HG03439 (cell line): Measurements from ENCODE around the gene LRRC73.

Source experiments
- ATAC-seq: cut with Tn5 transposase; IDR thresholded peaks from one replicate; pipeline ENCODE4 v1.9.1; 2021; ENCODE audit warnings: mild to moderate bottlenecking, moderate library complexity; ENCODE audit not compliant: unreplicated experiment

LRRC73 gene

DNA sequence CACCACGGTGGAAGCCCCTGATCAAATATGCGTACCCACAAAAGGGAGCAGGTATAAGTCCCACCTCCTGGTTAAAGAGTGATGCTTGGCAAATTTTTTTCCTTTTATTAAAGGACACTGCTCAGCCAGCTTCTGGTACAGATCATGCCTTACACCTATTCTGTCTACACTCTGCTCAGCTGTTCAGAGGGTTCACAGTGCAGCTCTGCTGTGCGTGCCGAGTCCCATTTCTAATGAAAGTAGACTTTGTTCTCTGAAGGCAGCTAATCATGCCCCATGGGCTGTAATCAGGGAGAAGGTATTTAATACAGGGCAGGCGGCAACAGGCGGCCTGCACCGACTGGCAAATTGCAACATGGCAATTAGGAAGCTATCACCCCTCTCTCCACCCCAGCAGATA is 16.3 kb downstream of the LRRC73 start:
- no peak for ATAC-seq

DNA sequence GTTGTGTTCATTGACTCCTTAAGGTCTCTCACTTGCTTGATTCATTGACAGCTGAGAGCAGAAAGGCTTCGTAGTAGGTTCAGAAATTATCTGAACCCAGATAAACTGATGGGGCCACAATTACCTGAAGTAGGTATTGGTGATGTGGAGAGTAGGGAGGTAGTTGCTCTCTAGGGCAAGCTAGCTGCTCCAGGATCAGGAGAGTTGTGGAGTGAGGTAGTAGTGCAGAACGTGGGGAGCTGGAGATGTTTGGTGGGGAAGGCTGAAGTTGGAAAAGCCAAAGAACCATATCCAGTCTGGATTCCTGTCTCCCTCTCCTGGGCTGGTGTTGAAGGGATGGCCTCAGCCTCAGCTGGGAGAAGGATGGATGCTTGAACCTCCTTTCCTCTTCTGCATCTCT is 16.9 kb downstream of the LRRC73 start:
- ATAC-seq, result no peak

DNA sequence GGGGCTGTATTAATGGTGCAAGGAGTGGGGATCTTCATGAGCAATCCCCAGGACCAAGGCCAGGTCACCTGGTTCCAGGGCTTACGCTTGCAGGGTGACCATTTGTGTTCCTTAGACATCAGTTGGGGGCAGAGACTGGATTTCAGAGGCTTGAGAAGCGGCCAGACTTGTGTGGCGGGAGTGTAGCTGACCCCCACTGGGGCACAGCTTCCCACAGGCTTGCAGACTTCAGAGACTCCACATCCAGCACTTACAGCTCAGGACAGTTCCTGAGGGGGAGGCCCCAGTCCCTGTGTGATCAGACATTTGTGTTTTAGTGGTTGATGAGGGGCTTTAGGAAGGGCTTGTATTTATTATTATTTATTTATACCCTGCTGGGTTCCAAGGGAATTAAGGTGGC is 17.5 kb downstream of the LRRC73 start:
- no peak for ATAC-seq

DNA sequence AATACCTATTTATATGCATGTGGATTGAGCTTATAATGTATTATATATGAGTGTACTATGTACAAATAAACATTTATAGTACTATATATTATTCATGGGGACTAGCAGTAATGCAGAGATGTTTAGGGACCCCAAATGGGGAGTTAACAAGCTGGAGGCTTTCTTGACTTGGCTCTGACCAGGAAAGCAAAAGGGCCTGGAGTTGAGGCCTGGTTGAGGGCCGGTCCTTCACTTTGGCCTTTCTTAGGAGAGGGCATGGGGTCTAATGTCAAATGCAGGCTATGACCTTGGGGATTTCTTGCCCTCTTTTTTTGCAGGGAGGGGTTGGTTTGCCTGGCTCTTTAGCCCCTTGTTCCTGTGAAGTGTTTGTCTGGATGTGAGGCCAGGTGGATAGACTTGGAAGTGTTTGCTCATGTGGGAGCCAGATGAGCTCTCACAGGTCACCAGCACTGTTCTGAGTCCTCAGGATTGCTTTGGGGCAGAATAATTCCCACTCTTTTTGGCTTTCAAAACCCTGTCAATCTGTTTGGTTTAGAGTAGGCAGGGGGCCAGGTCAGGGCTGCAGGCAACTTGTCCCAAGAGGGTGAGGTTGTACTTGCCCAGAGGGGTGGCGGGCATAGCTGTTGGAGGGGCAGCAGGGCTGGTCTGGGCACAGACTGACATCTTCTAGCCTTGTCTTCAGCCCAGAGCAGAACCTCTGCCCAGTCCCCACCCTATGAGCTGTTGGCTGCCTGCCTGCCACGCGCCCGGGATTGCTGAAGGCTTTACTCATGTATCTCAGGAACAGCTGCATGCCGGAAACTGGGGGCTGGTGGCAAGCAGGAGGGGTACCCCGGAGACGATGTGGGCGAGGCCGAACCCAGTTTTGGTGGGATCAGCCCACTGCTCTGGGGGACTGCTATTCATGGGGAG is 18.1 kb downstream of the LRRC73 start:
- no peak for ATAC-seq

DNA sequence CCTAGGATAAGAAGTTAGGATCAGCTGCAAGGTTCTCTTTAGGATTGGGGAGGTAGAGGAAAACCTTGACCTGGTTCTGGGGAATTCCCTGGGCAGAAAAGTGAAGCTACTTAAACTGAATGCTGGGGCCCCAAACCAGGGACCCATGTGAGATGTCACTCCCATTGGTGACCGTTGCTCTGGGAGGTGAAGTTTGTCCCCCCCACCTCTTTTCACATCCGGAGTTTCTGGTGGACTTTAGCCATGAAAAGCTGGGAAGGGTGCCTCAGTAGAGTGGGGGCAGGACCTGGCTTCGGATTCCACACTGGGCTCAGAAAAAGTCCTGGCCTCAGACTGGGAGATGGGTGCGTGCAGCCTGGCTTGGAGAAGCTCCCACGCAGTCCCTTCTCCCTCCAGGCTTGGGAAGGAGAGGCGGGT is 19.6 kb downstream of the LRRC73 start:
- ATAC-seq, result no peak

DNA sequence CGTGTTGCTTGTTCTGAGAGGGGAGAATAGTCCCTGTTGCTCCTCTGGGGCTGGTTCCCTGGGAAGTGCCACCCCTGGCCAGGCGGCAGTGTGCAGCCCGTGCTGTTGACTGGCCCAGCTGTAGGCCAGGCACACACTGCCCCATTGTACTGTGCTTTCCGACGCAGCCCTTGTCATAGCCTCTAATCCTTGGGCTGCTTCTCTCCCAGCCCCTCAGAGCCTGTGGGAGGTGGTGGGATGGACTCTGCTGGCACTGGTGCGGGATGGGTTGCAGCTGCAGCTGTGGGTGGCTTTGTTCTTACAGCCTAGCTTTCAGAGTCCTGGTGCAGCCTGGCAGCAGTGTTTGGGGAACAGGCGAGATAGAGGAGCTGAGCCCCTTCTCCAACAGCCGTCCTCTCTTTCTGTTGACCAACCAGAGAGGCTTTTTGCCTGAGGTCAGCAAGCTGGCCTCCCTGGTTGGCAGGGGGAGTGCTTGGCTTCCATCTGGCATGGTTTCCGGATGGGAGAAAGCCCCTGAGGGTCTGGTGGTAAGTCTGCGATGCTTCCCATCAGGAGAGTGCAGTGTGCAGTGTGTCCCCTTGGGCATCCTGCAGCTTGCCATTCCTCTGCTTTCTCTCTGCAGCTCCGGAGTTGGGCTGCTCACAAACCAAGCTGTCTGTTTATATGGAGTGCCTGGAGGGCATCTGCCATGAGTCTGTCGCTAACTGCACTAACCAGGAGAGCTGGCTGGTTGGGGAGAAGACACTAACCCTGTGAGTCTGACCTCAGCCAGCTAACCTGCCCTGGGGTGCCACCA is 20.7 kb downstream of the LRRC73 start:
- ATAC-seq, result no peak

DNA sequence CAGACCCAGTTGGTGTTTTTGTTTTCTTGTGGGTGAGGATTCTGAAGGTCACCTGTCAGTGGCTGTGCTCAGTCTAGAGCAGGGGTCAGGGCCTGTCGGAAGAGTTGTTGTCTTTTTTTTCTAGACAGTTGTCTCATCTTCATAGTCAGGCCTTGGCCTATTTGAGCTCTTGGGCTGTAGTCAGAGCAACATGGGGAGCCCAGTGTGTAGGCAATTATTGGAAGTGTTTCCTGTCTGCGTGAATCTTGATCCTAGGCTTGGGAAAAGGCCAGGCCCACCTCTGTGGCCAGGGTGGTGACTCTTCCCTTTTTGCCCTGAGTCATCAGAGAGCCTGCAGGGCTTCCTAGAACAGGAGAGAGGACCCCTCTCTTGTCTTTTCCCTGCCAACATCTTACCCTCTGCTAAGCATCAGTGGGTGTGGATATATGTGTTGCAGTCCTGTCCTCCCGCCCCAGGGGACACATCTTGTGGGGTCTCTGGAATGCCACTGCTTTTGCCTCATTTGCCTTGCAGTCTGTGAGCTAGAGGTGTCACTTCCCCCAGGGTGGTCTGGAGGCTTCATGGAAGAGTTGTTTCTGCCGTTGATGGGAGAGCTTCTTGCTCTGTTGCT is 21.4 kb downstream of the LRRC73 start:
- ATAC-seq, result no peak

DNA sequence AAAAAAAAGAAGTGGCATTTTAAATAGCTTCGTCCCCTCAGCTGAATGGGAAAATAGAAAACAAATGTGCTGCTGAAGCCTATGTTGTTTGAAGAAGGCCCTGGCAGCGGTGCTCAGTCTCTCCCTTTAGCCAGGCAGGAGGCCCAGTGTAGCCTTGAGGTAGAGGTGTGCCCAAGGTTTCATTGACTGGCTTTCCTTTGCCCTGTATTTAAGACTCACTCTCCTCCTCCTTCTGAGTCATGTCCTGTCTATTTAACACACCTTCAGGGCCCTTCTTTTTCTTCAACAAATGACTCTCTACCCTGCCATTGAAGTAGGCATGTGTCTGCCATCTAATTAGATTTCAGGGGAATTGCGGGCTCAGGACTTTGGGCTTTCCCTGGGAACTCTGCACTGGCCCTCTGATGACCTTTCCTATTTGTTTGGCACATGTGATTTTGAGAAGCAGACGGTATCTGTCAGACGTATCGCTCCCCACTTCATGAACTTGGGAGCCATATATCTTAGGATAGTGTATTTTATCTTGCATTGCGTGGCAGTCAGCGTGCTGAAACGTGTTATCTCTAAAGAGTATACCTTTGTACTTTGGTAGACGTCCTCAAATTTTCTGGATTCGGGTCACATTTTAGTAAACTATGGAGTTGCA is 28.4 kb downstream of the LRRC73 start:
- ATAC-seq, result no peak

DNA sequence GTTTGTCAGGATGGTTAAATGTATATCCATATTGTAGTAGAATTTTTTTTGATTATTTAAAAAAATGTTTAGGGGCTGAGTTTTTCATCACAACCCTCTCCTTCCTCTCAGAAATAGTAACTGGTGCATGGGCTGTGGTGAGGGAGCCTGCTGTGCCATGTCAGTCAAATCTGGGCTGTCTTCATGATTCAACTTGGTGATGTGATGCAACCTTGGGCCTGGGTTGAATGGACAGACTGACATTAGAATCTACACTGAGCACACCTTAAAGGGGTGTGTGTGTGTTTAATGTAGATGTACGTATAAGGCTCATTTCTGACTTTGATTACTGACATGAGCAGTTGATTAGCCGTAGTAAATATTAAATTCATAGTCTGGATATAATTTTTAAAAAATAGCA is 29.1 kb downstream of the LRRC73 start:
- no peak for ATAC-seq

DNA sequence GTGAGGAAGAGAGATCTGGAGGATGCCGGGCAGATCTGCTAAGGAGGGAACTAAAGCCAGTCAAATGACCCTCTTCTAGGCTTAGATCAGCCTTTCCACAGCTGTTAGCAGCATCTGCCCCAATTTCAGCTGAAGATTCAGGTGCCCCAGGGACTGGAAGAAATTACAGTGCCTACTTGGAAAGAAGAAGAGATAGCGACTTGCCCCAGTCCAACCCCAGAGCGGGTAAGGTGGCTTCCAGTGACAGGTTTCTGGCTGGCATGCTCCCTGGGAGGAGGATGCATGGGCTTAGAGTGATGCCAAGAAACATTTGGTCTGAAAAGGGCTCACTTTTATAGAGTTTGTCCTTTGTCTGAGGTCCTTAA is 32.2 kb downstream of the LRRC73 start:
- no peak for ATAC-seq

DNA sequence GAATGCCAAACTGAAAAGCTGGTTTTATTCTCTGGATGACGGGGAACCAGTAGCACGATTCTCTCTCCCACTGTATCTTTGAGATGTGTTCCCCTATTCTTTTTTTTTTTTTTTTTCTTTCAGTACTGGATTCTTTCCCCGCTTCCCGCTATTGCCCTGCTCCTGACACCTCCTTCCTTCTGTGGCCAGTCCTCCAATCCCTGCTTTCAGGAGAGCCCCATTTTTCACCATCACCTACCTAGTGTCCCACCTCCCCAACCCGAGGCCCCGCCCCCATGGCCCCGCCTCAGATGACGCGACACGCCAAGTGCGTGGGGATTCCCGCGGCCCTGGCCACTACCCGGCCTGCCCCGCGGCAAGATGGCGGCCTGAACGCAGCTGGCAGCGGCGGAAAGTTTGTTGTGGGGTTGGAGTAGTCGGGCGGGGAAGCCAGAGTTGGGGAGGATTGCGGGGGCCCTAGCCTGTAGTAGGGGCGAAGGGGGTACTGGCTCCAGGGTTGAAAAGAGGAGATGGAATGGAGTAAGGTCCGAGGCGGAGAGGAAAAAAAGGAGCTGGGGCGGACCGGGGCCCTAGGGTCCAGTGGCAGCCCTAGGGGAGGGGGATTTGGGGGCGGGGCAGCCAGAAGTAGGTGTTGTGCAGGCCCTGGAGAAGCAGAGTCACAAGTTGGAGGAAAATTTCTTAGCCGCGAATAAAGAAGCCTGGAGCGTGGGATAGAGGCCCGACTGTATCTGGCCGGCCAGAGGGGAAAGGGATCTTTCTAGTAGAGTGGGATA is 32.7 kb downstream of the LRRC73 start, which contains the start of gene TJAP1:
Gene TJAP1 (plus strand): TSS at position 336 of the 773 bp plus-strand sequence. CDS start 21,432 bp downstream, outside the sequence.
- peak; percentile 95 for ATAC-seq

DNA sequence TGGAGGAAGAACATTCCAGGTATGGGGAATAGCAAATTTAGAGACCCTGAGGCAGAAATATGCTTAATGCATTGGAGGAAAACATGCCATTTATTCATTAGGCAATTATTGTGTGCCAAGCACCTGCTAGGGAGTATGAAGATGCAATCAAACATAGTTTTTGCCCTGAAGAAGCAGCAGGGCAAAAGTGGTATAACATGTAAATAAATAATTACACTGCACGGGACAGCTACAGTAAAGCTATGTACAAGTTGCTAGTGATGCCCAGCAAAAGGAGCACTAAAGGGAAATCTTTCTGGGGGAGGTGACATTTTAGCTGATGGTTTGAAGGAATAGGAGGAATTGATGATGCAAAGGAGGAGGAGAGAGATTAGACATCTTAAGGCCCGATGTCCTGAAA is 33.4 kb downstream of the LRRC73 start:
- no peak for ATAC-seq

DNA sequence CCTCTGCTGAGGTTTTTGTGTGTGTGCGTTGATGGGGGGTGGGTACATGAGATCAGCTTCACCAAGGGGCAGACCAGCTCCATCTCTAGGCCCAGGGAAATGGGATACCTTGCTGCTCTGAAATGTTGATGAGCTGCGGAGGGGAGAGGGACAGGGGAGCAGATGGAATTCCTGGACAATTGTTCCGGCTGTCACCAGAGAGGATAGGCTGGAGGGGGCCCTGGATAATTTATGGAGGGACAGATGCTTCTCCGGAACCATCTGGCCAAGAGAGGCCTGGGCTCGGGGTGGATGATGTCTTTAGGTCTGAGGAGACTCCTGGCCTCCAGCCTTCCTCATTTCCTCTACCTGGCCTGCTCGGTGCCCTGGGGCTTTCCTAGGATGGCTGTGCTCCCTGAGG is 34.6 kb downstream of the LRRC73 start:
- no peak for ATAC-seq

DNA sequence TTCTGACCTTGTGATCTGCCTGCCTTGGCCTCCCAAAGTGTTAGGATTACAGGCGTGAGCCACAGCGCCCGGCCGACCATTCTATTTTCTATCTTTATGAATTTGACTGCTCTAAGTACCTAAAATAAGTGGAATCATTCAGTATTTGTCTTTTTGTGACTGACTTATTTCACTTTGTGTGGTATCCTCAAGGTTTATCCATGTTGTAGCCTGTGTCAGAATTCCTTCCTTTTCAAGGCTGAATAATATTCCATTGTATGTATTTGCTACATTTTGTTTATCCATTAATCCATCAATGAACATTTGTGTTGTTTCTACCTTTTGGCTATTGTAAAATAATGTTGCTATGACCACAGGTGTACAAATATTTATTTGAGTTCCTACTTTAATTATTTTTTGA is 37.6 kb downstream of the LRRC73 start:
- no peak for ATAC-seq

DNA sequence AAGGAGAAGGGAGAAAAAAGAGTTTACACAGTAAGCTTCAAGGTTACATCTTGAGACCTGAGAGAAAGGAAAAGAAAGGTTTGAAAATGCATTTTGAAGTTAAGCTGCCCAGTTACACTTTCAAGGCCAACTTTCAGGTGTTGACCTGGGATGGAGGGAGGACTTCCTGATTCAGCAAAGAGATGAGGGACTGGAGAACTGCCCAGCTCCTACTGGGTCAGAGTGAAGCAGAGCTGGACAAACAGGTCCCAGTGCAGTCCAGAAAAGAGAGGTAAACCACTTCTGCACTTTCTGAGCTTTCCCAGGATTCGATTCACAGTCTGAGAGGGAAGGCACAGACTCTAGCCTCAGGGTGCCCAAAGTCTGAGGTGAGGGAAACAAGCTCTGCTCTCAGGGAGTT is 38.7 kb downstream of the LRRC73 start:
- no peak for ATAC-seq

DNA sequence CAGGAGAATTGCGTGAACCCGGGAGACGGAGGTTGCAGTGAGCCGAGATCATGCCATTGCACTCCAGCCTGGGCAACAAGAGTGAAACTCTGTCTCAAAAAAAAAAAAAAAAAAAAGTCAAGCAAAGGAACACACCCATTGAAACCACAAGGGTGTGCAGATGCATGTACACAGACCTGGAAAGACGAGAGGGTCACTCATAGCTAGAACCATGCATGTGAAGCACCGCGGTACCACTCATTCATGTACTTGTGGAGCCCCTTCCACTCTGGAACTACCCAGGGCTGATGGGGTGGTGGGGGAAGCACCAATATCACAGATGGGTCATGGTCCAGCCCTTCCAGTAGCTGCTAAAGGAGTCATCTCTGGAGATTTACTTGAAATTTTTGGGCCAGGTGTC is 40.2 kb downstream of the LRRC73 start:
- ATAC-seq, result no peak

DNA sequence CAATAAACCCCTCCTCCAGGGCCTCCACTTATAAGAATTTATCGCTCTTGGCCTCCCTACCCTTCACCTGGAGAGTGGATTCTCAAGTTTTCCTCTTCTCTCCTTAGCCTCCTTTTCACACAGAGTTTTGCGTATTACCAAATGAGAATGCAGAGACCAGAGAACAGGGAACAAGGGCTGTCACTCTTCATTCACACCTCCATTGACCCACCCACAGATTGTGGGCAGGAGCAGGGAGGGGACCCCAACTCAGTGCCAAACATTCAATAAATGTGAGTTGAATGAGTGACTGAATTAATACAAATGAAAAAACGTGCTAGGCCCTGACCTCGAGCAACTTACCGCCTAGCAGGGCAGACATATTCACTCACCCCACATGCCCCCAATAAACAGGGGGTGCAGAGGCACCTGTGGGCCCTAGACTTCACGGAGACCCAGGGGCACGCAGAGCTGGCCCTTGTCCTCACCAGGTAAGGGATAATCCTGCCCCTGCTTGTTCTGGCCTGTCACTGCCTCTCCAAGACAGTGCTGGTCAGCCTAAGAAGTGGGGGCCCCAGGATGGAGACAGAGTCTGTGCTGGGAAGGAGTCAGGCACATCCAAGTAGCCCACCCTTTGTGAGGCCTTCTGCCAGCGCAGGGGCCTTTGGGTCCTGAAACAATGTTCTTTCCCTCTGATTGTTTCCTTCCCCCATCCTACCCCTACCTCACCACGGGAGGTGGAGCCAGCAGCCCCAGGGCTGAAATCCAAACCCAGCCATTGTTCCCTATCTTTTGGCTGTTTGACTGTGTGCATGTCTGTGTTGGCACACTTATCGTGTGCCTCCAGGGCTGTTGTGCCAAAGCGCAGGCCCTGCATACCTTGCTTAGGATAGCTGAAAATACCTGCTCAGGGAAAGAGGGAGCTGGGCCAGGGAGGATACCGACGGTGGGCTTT is 41.1 kb downstream of the LRRC73 start:
- ATAC-seq, result no peak

DNA sequence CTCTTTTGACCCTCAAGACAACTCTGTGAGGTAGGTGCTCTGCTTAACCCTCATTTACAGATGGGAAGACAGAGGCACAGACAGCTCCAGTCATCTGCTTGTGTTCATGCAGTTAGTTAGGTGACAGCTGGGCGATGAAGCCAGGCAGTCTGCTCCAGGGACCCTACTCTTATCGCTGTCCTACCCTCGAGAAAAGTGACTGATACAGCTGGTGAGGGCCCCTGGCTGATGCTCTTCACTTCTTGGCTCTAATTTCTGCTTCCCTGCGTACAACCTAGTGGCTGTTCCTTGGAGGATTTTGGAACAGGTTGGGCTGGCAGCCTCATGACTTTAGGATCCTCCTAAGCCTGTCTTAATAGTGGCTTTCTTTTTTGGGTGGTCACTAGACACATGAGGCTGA is 41.9 kb downstream of the LRRC73 start:
- no peak for ATAC-seq

DNA sequence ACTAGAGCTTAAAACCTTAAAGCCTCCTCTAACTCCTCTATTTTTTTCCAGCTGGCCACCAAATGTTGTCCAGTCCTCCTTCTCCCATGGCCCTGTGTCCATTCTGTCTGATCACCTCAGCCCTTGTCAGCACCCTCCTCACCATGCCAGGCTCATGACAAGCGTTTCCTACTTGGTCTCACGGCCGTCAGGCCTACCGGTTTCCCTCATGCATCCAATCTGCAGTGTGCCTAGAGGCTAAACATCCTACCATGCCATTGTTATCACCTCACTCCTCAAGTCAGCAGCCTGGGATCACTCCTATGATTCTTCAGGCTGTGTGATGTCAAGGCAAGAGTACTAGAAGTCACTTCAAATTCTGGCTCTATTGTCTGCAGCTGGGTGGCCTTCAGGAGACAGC is 42.4 kb downstream of the LRRC73 start:
- ATAC-seq, result no peak
